ENCODE data around the gene VWF. TPM values are rescaled to one million over a fixed set of nuclear protein-coding genes. Genes with fewer than 3 reads are reported as not detected.

Gene VWF
- total and polyA plus RNA-seq, 2 of the 13 experiments (the other 11 are each of a cell fraction or from before 2014, with no cell fraction given), result 0.20 to 0.25 TPM

- H3K27me3 ChIP-seq (ENCODE audit: control insufficient read depth in 1 of 2, insufficient read depth in 2 of 2, low read length in 2 of 2), result peaks cover 0 to 15% of the 10 kb centered on the region in 2 experiments; a peak in 2 of 5 replicates
- no peaks in the 10 kb centered on the region for H3K79me2 ChIP-seq (ENCODE audit: insufficient read depth, low read length)
- H3K27ac ChIP-seq (ENCODE audit: extremely low read length, insufficient read depth, low read length), result no peak overlapping the region
- no peak overlapping the region for H3K9ac ChIP-seq (ENCODE audit: insufficient read depth, low read depth, low read length)
- 40% methylated on average over 1 of the region's 1 CpG for WGBS (ENCODE audit: low lambda C conversion rate)
- CTCF ChIA-PET (ENCODE audit: low intra/inter-chr PET ratio, low total read pairs), result interaction anchor here (1.4 kb wide), 1 partner anchor 218 kb away, joined by 6 read pairs; no protein-coding TSS in a partner anchor
- DNase-seq (ENCODE audit: low spot score) (no peak), ATAC-seq (no peak), FAIRE-seq (no peak)
- H3K4me1 ChIP-seq (ENCODE audit: insufficient read depth, low read length), result peaks cover 46% of the 10 kb centered on the region
- H2AFZ ChIP-seq (ENCODE audit: low read length), result no peak overlapping the region
- no peak overlapping the region for H3K4me2 ChIP-seq (ENCODE audit: low read depth, low read length)
- H3K9me3 ChIP-seq (ENCODE audit: low read length), result no peaks in the 10 kb centered on the region
- no peaks in the 10 kb centered on the region for H4K20me1 ChIP-seq (ENCODE audit: insufficient read depth, low read length)
- in situ Hi-C loops (cut with HindIII; ENCODE audit: extremely low pct_ligation_motif_present, low pct_unique_long_range_greater_than_20kb) (loop anchor here (25.0 kb wide), 1 partner anchor 396 kb away; the partner anchor contains the start of genes TAPBPL and VAMP1), intact Hi-C loops (cut with micrococcal nuclease; ENCODE audit: unreplicated experiment) (no loop called here)
- H3K36me3 ChIP-seq (replicated peaks in 1 of 2; ENCODE audit: control insufficient read depth in 1 of 2, insufficient read depth in 2 of 2, low read length in 2 of 2), result no peaks in the 10 kb centered on the region
- BruUV-seq (replicated peaks), result no TSS peak
- POLR2A ChIA-PET, result no interaction called here
- no peak for TF ChIP-seq ZNF317 (CRISPR knock-in tag; IDR thresholded peaks at IDR 0.05)
- no peak for TF ChIP-seq ZNF639 (CRISPR knock-in tag; conservative IDR thresholded peaks at IDR 0.05)
- TF ChIP-seq HOMEZ (CRISPR knock-in tag; IDR thresholded peaks at IDR 0.05; ENCODE audit: low read depth), result no peak
- TF ChIP-seq PCBP1 (IDR thresholded peaks at IDR 0.05; ENCODE audit: borderline replicate concordance, low read depth, low read length), result no peak
- no peak for TF ChIP-seq DDIT3 (CRISPR knock-in tag; IDR thresholded peaks at IDR 0.05)
- no peak for TF ChIP-seq ZNF292 (CRISPR knock-in tag; IDR thresholded peaks at IDR 0.05; ENCODE audit: borderline replicate concordance, low read depth)
- TF ChIP-seq ZNF567 (CRISPR knock-in tag; IDR thresholded peaks at IDR 0.05; ENCODE audit: borderline replicate concordance), result no peak
- TF ChIP-seq ZNF547 (CRISPR knock-in tag; IDR thresholded peaks at IDR 0.05), result no peak
- no peak for TF ChIP-seq ZNF614 (CRISPR knock-in tag; IDR thresholded peaks at IDR 0.05; ENCODE audit: borderline replicate concordance)
- TF ChIP-seq SMAD3 (CRISPR knock-in tag; IDR thresholded peaks at IDR 0.05), result no peak
- no peak for TF ChIP-seq HMGXB3 (CRISPR knock-in tag; IDR thresholded peaks at IDR 0.05; ENCODE audit: borderline replicate concordance)
- no peak for TF ChIP-seq GMEB1 (CRISPR knock-in tag; IDR thresholded peaks at IDR 0.05; ENCODE audit: borderline replicate concordance)
- no peak for TF ChIP-seq ZNF737 (CRISPR knock-in tag; IDR thresholded peaks at IDR 0.05; ENCODE audit: borderline replicate concordance)
- no peak for TF ChIP-seq ZNF552 (CRISPR knock-in tag; IDR thresholded peaks at IDR 0.05; ENCODE audit: borderline replicate concordance)
- H3K4me3 ChIP-seq (replicated peaks in 1 of 3; ENCODE audit: insufficient read depth in 1 of 3, low read depth in 2 of 3, low read length in 3 of 3), result no peak overlapping the region
Observed at GRCh38 chr12:6066651-6067050, 57.8 kb downstream of the VWF start.

Measured in HepG2 (cell line).